Chondrocyte (in vitro differentiated cells): Measurements from ENCODE around the gene EYS. TPM values are rescaled to one million over a fixed set of nuclear protein-coding genes. Genes with fewer than 3 reads are reported as not detected.

Experiments
- DNase-seq: peaks from one replicate; pipeline ENCODE4 v3.0.0; 2021; ENCODE audit warnings: mixed read lengths, low spot score
- H3K27ac Mint-ChIP-seq: one replicate; pipeline ENCODE4 v1.8.0; 2021; ENCODE audit warnings: mild to moderate bottlenecking, moderate library complexity, mixed read lengths; ENCODE audit not compliant: unreplicated experiment
- H3K27me3 Mint-ChIP-seq: 2 replicates; pipeline ENCODE4 v1.8.0; 2021; ENCODE audit warnings: low read depth, mixed read lengths
- H3K36me3 Mint-ChIP-seq: 2 replicates; pipeline ENCODE4 v1.8.0; 2021; ENCODE audit warnings: low read depth, mixed read lengths
- H3K4me1 Mint-ChIP-seq: 2 replicates; pipeline ENCODE4 v1.8.0; 2021; ENCODE audit warnings: low read depth, mild to moderate bottlenecking, mixed read lengths
- H3K4me3 Mint-ChIP-seq: one replicate; pipeline ENCODE4 v1.8.0; 2021; ENCODE audit warnings: mild to moderate bottlenecking, moderate library complexity, mixed read lengths; ENCODE audit not compliant: unreplicated experiment
- H3K9me3 Mint-ChIP-seq: 2 replicates; pipeline ENCODE4 v1.8.0; 2021; ENCODE audit warnings: low read depth, mixed read lengths
- CTCF ChIP-seq: fragments of 200-600 bp; sonication (generic); IDR thresholded peaks from 2 replicates; pipeline ENCODE4 v1.5.0; 2021; ENCODE audit warnings: antibody characterized with exemption, mild to moderate bottlenecking, moderate library complexity
- total RNA-seq: library from RNA; stranded (reverse); gene quantifications from 3 replicates; pipeline ENCODE4 v1.2.1, GENCODE V29; 2021

The EYS gene
- total RNA-seq, 1 donor from 2014 or later: not detected

GRCh38 chr6:64664480-64664879 is 1042.5 kb downstream of the EYS start:
- no peaks in the 10 kb centered on the region for H3K4me1 Mint-ChIP-seq
- H3K9me3 Mint-ChIP-seq: peaks cover 8% of the 10 kb centered on the region
- H3K36me3 Mint-ChIP-seq: no peaks in the 10 kb centered on the region
- no peak overlapping the region for H3K27ac Mint-ChIP-seq
- DNase-seq: no peak
- H3K27me3 Mint-ChIP-seq: peaks cover 3% of the 10 kb centered on the region
- H3K4me3 Mint-ChIP-seq: no peak overlapping the region
- TF ChIP-seq CTCF: no peak

GRCh38 chr6:64644024-64644423 is 1063.0 kb downstream of the EYS start:
- Mint-ChIP-seq H3K27ac (no peak overlapping the region), H3K27me3 (peaks cover 7% of the 10 kb centered on the region), H3K36me3 (no peaks in the 10 kb centered on the region), H3K9me3 (peaks cover 4% of the 10 kb centered on the region), H3K4me1 (no peaks in the 10 kb centered on the region), H3K4me3 (no peak overlapping the region)
- TF ChIP-seq CTCF: no peak
- DNase-seq: no peak

- H3K4me1 Mint-ChIP-seq: no peaks in the 10 kb centered on the region
- H3K27ac Mint-ChIP-seq: no peak overlapping the region
- TF ChIP-seq CTCF: no peak
- H3K27me3 Mint-ChIP-seq: peaks cover 6% of the 10 kb centered on the region
- DNase-seq: no peak
- H3K36me3 Mint-ChIP-seq: no peaks in the 10 kb centered on the region
- H3K4me3 Mint-ChIP-seq: no peak overlapping the region
- peaks cover 2% of the 10 kb centered on the region for H3K9me3 Mint-ChIP-seq
These were observed 1076.1 kb downstream of the EYS start for GRCh38 chr6:64630901-64631300.

- Mint-ChIP-seq H3K36me3 (no peaks in the 10 kb centered on the region), H3K4me1 (no peaks in the 10 kb centered on the region), H3K4me3 (no peak overlapping the region), H3K27ac (no peak overlapping the region), H3K9me3 (no peaks in the 10 kb centered on the region), H3K27me3 (peaks cover 18% of the 10 kb centered on the region)
- no peak for DNase-seq
- TF ChIP-seq CTCF: no peak
These were observed 1084.1 kb downstream of the EYS start for GRCh38 chr6:64622944-64623343.

- Mint-ChIP-seq H3K36me3 (no peaks in the 10 kb centered on the region), H3K9me3 (no peaks in the 10 kb centered on the region), H3K27ac (no peak overlapping the region), H3K27me3 (peaks cover 33% of the 10 kb centered on the region), H3K4me3 (no peak overlapping the region), H3K4me1 (no peaks in the 10 kb centered on the region)
- no peak for DNase-seq
- no peak for TF ChIP-seq CTCF
These were observed 1104.0 kb downstream of the EYS start for GRCh38 chr6:64602993-64603392.
